ENCODE data around the gene CRISPLD2.

Gene CRISPLD2

GRCh38 chr16:84833542-84834402, 14.0 kb downstream of the CRISPLD2 start:
- no peak for TF ChIP-seq GATA2 (IDR thresholded peaks at IDR 0.05; ENCODE audit: low read depth, low read length)
- TF ChIP-seq GATA3 (IDR thresholded peaks at IDR 0.05; ENCODE audit: low read depth, low read length) = no peak

- TF ChIP-seq GATA2 (IDR thresholded peaks at IDR 0.05; ENCODE audit: low read depth, low read length) (peak; percentile 84), GATA3 (IDR thresholded peaks at IDR 0.05; ENCODE audit: low read depth, low read length) (no peak; the same call in 1 of the 2 replicates)
Observed at GRCh38 chr16:84834403-84834772, 14.6 kb downstream of the CRISPLD2 start.

- TF ChIP-seq GATA3 (IDR thresholded peaks at IDR 0.05; ENCODE audit: low read depth, low read length) (no peak), GATA2 (IDR thresholded peaks at IDR 0.05; ENCODE audit: low read depth, low read length) (no peak)
Observed at GRCh38 chr16:84836234-84836647, 16.5 kb downstream of the CRISPLD2 start.

GRCh38 chr16:84836967-84837366, 17.2 kb downstream of the CRISPLD2 start:
- TF ChIP-seq GATA2 (IDR thresholded peaks at IDR 0.05; ENCODE audit: low read depth, low read length) = no peak
- TF ChIP-seq GATA3 (IDR thresholded peaks at IDR 0.05; ENCODE audit: low read depth, low read length) = no peak

GRCh38 chr16:84838383-84838948, 18.7 kb downstream of the CRISPLD2 start:
- TF ChIP-seq GATA2 (IDR thresholded peaks at IDR 0.05; ENCODE audit: low read depth, low read length) (no peak), GATA3 (IDR thresholded peaks at IDR 0.05; ENCODE audit: low read depth, low read length) (no peak)

GRCh38 chr16:84839054-84839453, 19.3 kb downstream of the CRISPLD2 start:
- TF ChIP-seq GATA3 (IDR thresholded peaks at IDR 0.05; ENCODE audit: low read depth, low read length) (no peak), GATA2 (IDR thresholded peaks at IDR 0.05; ENCODE audit: low read depth, low read length) (no peak)

GRCh38 chr16:84839956-84840355, 20.2 kb downstream of the CRISPLD2 start:
- TF ChIP-seq GATA3 (IDR thresholded peaks at IDR 0.05; ENCODE audit: low read depth, low read length) (no peak), GATA2 (IDR thresholded peaks at IDR 0.05; ENCODE audit: low read depth, low read length) (no peak)

- TF ChIP-seq GATA2 (IDR thresholded peaks at IDR 0.05; ENCODE audit: low read depth, low read length) (no peak), GATA3 (IDR thresholded peaks at IDR 0.05; ENCODE audit: low read depth, low read length) (no peak)
Observed at GRCh38 chr16:84840687-84841627, 21.2 kb downstream of the CRISPLD2 start.

- no peak for TF ChIP-seq GATA3 (IDR thresholded peaks at IDR 0.05; ENCODE audit: low read depth, low read length)
- no peak for TF ChIP-seq GATA2 (IDR thresholded peaks at IDR 0.05; ENCODE audit: low read depth, low read length)
Observed at GRCh38 chr16:84841787-84842300, 22.1 kb downstream of the CRISPLD2 start.

GRCh38 chr16:84842516-84843148, 22.8 kb downstream of the CRISPLD2 start:
- TF ChIP-seq GATA2 (IDR thresholded peaks at IDR 0.05; ENCODE audit: low read depth, low read length) = no peak
- TF ChIP-seq GATA3 (IDR thresholded peaks at IDR 0.05; ENCODE audit: low read depth, low read length) = no peak

- no peak for TF ChIP-seq GATA3 (IDR thresholded peaks at IDR 0.05; ENCODE audit: low read depth, low read length)
- TF ChIP-seq GATA2 (IDR thresholded peaks at IDR 0.05; ENCODE audit: low read depth, low read length) = no peak
Observed at GRCh38 chr16:84843149-84844048, 23.6 kb downstream of the CRISPLD2 start.

GRCh38 chr16:84844049-84844350, 24.2 kb downstream of the CRISPLD2 start:
- no peak for TF ChIP-seq GATA3 (IDR thresholded peaks at IDR 0.05; ENCODE audit: low read depth, low read length)
- no peak for TF ChIP-seq GATA2 (IDR thresholded peaks at IDR 0.05; ENCODE audit: low read depth, low read length)
